CD4-positive, alpha-beta T cell treated with Interleukin-21 for 1 hour (primary cell): ENCODE data around the gene PSMD4.
"Not testable (repeated sequence)": the region's sequence is repeated elsewhere in the genome, so short reads cannot be mapped to it uniquely, and the experiment has no call there.

Experiments used
- DNase-seq: peaks from one replicate; pipeline ENCODE4 v3.0.0-alpha.2; 2020

PSMD4 gene

GRCh38 chr1:151254217-151255213 lies at the start of gene PSMD4:
TSS of gene PSMD4 (plus strand) at chr1:151254734. CDS start at chr1:151254783, 49 bp downstream.
- peak; percentile 96 for DNase-seq

GRCh38 chr1:151205381-151205965 lies 49.1 kb upstream of the PSMD4 start:
- not testable (repeated sequence) for DNase-seq

DNA sequence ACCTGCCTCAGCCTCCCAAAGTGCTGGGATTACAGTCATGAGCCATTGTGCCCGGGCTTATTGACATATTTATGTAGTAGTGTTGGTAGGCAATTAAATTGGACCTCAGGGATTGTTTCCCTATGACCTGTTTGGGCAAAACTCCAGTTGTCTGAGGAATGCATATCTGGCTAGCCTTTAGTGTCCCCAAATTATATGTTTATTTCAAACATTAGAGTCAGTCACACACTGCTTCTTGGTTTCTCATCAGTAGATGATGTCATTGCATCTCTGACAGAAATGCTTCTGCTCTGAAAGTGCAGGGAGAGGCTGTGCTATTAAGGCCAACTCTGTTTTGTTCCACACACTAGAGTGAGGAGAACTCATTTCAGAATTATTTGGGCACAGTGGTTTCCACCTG lies 43.7 kb upstream of the PSMD4 start:
- DNase-seq: no peak

GRCh38 chr1:151211972-151212705 lies 42.4 kb upstream of the PSMD4 start:
- DNase-seq: peak; percentile 6

DNA sequence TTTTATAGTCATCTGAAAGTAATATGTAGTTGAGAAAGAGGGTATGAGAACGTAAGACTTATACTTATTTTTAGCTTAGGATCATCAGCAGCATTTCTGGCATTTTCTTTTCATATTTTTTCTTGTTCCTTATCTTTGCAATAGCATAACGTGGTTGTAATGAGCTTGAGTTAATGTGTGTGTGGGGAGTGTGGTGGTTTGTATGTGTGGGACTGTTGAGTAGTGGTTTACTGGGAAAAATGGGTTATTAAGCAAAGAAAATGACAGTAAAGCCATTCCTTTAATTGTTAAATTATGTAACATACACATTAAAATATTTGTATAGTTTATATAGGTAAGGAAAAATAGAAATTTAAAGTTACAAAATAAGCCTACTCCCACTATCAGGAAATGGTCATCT lies 41.0 kb upstream of the PSMD4 start:
- no peak for DNase-seq

DNA sequence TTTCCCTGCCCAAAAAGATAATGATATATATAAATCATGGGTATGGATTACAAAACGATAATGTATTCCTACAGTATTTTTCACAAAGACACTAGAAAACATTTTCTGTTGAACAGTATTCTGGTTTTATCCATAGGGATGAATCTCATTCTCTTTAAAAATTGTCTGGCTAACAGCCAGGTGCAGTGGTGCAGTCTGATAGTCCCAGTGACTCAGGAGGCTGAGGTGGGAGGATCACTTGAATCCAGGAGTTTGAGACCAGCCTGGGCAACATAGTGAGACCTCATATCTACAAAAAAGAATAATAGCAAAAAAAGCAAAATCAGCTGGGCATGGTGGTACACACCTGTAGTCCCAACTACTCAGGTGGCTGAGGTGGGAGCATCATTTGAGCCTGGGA lies 32.9 kb upstream of the PSMD4 start:
- no peak for DNase-seq

DNA sequence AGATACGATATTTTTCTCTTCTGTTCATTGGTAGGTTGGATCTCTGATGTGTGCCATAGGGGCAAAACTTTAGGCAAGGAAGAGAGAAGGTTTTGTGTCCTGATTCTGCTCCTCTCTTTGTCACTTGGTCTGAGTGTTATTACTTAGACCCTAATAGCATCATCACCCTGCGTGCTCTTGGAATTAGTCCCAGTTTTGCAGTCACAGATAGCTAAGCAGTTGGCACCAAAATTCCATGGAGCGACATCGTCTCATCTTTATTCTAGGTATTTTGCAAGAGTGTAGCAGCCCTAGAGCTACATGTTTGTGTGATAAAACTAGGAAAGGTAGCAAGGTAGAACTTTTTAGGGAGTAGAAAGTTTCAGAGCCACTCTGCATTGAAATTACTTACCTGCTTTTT lies 32.4 kb upstream of the PSMD4 start:
- DNase-seq: no peak

- no peak for DNase-seq
Measured at GRCh38 chr1:151235235-151235634, 19.3 kb upstream of the PSMD4 start.

- no peak for DNase-seq
Measured at GRCh38 chr1:151237678-151238466, 16.7 kb upstream of the PSMD4 start.

GRCh38 chr1:151238467-151238739 lies 16.1 kb upstream of the PSMD4 start:
- DNase-seq: no peak

- DNase-seq: no peak
Measured at GRCh38 chr1:151242442-151242841, 12.1 kb upstream of the PSMD4 start.

- no peak for DNase-seq
Measured at GRCh38 chr1:151243683-151244216, 10.8 kb upstream of the PSMD4 start.

DNA sequence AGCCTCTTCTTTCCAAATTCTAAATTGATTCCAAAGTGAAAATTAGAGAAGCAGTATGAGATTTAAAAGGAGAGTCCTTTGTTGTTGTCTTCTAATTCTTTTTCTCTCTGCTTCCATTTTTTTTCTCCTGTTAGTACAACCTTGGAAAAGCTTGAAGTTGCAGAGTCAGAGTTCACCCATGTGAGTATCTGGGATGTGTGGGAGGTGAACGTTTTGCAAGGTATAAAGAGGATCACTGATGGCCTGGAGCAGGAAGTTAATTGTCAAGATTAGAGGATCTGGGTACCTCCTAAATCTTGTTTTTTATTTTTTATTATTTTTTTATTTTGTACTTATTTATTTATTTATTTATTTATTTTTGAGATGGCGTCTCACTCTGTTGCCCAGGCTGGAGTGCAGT lies 7.7 kb upstream of the PSMD4 start:
- no peak for DNase-seq

DNA sequence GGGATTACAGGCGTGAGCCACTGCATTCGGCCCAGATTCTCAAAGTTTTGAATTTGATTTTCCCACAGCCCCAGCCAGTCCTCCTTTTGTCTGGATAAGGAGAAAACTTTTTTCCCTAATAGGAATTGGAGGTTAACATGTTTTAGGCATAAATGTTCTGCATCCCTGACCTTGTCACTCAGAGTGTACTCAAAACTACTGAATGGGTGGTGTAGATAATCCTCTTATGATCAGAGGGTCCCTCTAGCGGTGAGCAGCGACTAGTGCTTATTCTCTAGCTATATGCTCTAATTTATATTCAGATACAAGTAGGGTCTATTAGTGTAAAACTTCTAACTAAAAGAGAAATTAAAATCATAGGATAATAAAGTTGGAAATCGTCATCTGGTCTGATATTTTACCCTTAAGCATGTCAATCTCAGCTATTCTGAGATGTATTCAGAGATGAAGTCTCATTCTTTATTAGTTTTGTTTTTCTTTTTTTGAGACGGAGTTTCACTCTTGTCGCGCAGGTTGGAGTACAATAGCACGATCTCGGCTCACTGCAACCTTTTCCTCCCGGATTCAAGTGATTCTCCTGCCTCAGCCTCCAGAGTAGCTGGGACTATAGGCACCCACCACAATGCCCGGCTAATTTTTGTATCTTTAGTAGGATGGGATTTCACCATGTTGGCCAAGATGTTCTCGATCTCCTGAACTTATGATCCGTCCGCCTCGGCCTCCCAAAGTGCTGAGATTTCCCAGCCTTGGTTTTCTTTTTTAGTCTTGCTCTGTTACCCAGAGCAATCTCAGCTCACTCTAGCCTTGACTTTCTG lies 2.7 kb upstream of the PSMD4 start:
- DNase-seq: peak; percentile 80

DNA sequence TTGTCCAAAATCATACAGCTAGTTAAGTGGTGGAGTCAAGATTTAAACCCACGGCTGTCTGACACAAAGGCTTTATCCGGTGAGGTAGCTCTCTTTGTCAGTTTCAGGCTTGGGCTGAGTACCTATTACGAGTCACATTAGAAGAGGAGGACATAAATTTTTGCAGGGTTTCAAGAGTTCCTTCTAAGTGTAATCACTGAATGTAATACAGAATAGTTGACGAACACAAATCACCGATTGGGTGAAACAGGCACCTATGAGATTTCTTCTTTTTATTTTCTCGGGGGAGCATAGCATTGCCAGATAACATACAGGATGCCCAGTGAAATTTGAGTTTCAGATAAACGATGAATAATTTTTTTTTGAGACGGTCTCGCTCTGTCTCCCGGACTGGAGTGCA lies 847 bp downstream of the PSMD4 start:
- DNase-seq: no peak

GRCh38 chr1:151259351-151259750 lies 4.8 kb downstream of the PSMD4 start:
- no peak for DNase-seq

GRCh38 chr1:151265446-151266236 lies 11.1 kb downstream of the PSMD4 start:
- no peak for DNase-seq

GRCh38 chr1:151266315-151266714 lies 11.8 kb downstream of the PSMD4 start:
- DNase-seq: no peak

- DNase-seq: no peak
Measured at GRCh38 chr1:151266821-151267220, 12.3 kb downstream of the PSMD4 start.

- DNase-seq: no peak
Measured at GRCh38 chr1:151267760-151268159, 13.2 kb downstream of the PSMD4 start.

DNA sequence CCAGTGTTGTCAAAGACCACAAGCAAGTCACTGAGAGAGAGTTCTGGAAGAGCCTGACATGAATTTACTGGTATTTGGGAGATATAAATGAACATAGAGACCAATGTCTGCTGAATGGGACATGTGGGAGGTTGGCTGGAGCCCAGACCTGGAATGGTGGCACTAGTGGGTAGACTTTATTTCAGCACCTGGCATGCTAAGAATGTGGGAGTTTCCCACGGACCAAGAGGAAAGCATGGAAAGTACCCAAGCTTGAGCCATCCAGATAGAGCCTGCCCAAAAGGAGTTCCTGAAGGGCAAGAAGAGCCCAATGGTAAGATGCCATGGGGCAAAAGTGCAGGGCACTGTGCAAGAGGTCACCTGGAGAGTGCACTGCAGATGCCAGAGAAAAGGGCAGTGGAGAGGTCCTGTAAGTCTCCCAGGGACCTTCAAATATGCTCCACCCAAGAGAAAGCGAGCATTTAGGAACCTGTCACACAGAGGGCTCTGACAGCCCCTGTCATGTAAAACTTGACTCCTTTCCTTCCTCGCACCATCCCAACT lies 19.5 kb downstream of the PSMD4 start:
- DNase-seq: no peak
